ENCODE data around the gene ADGB.

- TF ChIP-seq CTCF (conservative IDR thresholded peaks at IDR 0.05; ENCODE audit: low read depth, low read length) (no peak), EZH2phosphoT487 (IDR thresholded peaks at IDR 0.05; ENCODE audit: borderline replicate concordance, low read length) (no peak), EZH2 (IDR thresholded peaks at IDR 0.05; ENCODE audit: low read length, unreplicated experiment) (no peak)
These were observed 241.9 kb downstream of the ADGB start for GRCh38 chr6:146840641-146841040.
